A673 (cell line): ENCODE data around the gene PDPR. TPM values are rescaled to one million over a fixed set of nuclear protein-coding genes. Genes with fewer than 3 reads are reported as not detected.
"Not testable (repeated sequence)": the region's sequence is repeated elsewhere in the genome, so short reads cannot be mapped to it uniquely, and the experiment has no call there.

ENCODE experiments used
- BruUV-seq: library from RNA; stranded (reverse); fragments of 400-500 nt; replicated peaks from 2 replicates; lab custom pipeline; 2021; lab: Mats Ljungman, UMichigan
- CTCF ChIA-PET: fragments of 300-600 bp; sonication (Branson Sonifier 250); formaldehyde crosslinking; loops from one replicate; lab custom pipeline; 2022; ENCODE audit warnings: antibody characterized with exemption; lab: Charles Lee
- POLR2A ChIA-PET: fragments of 300-600 bp; sonication (Branson Sonifier 250); formaldehyde crosslinking; loops from one replicate; lab custom pipeline; 2022; ENCODE audit warnings: antibody characterized with exemption; ENCODE audit not compliant: low non-redundant PET; lab: Charles Lee
- DNase-seq: peaks from one replicate; pipeline ENCODE4 v3.0.0-alpha.2; 2015; ENCODE audit warnings: low spot score
- H3K27ac ChIP-seq: fragments of 200-600 bp; sonication (generic); 2 replicates; pipeline ENCODE4 v1.5.1; 2016; ENCODE audit warnings: mixed run types, low read depth, mild to moderate bottlenecking, mixed read lengths, antibody characterized with exemption, low read length; ENCODE audit not compliant: poor library complexity, severe bottlenecking
- H3K27me3 ChIP-seq: fragments of 200-600 bp; sonication (generic); replicated peaks from 2 replicates; pipeline ENCODE4 v1.6.1; 2017; ENCODE audit warnings: mixed run types, low read depth, mild to moderate bottlenecking, mixed read lengths, antibody characterized with exemption, low read length; ENCODE audit not compliant: insufficient read depth, poor library complexity
- H3K36me3 ChIP-seq: fragments of 200-600 bp; sonication (generic); 2 replicates; pipeline ENCODE4 v1.6.1; 2016; ENCODE audit warnings: mixed run types, mild to moderate bottlenecking, mixed read lengths, antibody characterized with exemption, low read length; ENCODE audit not compliant: insufficient read depth, poor library complexity, severe bottlenecking
- H3K4me1 ChIP-seq: fragments of 200-600 bp; sonication (generic); 2 replicates; pipeline ENCODE4 v1.6.1; 2017; ENCODE audit warnings: mixed run types, mild to moderate bottlenecking, mixed read lengths, antibody characterized with exemption, low read length; ENCODE audit not compliant: insufficient read depth, poor library complexity, severe bottlenecking
- H3K4me3 ChIP-seq: fragments of 200-600 bp; sonication (generic); 2 replicates; pipeline ENCODE4 v1.5.1; 2016; ENCODE audit warnings: low read depth, mixed run types, mild to moderate bottlenecking, mixed read lengths, low read length; ENCODE audit not compliant: poor library complexity, severe bottlenecking
- H3K9me3 ChIP-seq: fragments of 200-600 bp; sonication (generic); 2 replicates; pipeline ENCODE4 v1.6.1; 2016; ENCODE audit warnings: mixed run types, low read depth, mild to moderate bottlenecking, mixed read lengths, antibody characterized with exemption, low read length; ENCODE audit not compliant: poor library complexity, severe bottlenecking
- intact Hi-C: fragments of 100-400 bp; cut with micrococcal nuclease; formaldehyde crosslinking; loops from one replicate; pipeline ENCODE4 v1.10.0; 2022; ENCODE audit not compliant: unreplicated experiment
- total RNA-seq: library from RNA; stranded (reverse); gene quantifications from 2 replicates; pipeline ENCODE4 v1.2.3, GENCODE V29; 2021

The PDPR gene
- total RNA-seq, 1 experiment from 2014 or later: 39.8 TPM

DNA sequence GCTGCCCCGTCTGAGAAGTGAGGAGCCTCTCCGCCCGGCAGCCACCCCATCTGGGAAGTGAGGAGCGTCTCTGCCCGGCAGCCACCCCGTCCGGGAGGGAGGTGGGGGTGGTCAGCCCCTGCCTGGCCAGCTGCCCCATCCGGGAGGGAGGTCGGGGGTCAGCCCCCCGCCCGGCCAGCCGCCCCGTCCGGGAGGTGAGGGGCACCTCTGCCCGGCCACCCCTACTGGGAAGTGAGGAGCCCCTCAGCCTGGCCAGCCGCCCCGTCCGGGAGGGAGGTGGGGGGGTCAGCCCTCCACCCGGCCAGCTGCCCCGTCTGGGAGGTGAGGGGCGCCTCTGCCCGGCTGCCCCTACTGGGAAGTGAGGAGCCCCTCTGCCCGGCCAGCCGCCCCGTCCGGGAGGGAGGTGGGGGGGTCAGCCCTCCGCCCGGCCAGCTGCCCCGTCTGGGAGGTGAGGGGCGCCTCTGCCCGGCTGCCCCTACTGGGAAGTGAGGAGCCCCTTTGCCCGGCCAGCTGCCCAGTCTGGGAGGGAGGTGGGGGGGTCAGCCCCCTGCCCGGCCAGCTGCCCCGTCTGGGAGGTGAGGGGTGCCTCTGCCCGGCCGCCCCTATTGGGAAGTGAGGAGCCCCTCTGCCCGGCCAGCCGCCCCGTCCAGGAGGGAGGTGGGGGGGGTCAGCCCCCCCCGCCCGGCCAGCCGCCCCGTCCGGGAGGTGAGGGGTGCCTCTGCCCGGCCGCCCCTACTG is 90.7 kb downstream of the PDPR start:
- POLR2A ChIA-PET, CTCF ChIA-PET, H3K27ac ChIP-seq, H3K36me3 ChIP-seq, H3K4me3 ChIP-seq, BruUV-seq, H3K4me1 ChIP-seq, intact Hi-C loops, H3K27me3 ChIP-seq, H3K9me3 ChIP-seq, DNase-seq: not testable (repeated sequence)

DNA sequence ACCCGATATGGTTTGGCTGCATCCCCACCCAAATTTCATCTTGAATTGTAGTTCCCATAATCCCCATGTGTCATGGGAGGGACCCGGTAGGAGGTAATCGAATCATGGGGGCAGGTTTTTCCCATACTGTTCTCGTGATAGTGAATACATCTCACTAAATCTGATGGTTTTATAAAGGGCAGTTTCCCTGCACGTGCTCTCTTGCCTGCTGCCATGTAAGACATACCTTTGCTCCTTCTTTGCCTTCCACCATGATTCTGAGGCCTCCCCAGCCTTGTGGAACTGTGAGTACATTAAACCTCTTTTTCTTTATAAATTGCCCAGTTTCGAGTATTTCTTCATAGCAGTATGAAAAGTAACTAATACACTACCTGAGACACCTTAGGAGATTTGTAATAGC is 92.2 kb downstream of the PDPR start:
- H3K4me3 ChIP-seq, H3K9me3 ChIP-seq, BruUV-seq, POLR2A ChIA-PET, intact Hi-C loops, CTCF ChIA-PET, H3K4me1 ChIP-seq, H3K27me3 ChIP-seq, DNase-seq, H3K27ac ChIP-seq, H3K36me3 ChIP-seq: not testable (repeated sequence)

Other genes starting within 250 kb of the PDPR start
- gene CLEC18A, start 163.0 kb upstream of the PDPR start, total RNA-seq: 6.1 and 7.6 TPM in 2 replicates
- 8.9 and 11.6 TPM in 2 replicates for gene CLEC18C, start 59.5 kb downstream of the PDPR start, total RNA-seq
- 39.6 and 40.4 TPM in 2 replicates for gene EXOSC6, start 137.6 kb downstream of the PDPR start, total RNA-seq
- 234 and 270 TPM in 2 replicates for gene AARS1, start 175.2 kb downstream of the PDPR start, total RNA-seq
- gene DDX19B, start 184.9 kb downstream of the PDPR start, total RNA-seq: 37.6 and 41.8 TPM in 2 replicates
- gene DDX19A, start 232.6 kb downstream of the PDPR start, total RNA-seq: 56.7 and 65.5 TPM in 2 replicates